Measurements from ENCODE around the gene DHDDS. TPM values are rescaled to one million over a fixed set of nuclear protein-coding genes. Genes with fewer than 3 reads are reported as not detected.
A peak's percentile ranks its signal among the peaks of the same experiment; 100 is the strongest.
"Not testable (repeated sequence)": the region's sequence is repeated elsewhere in the genome, so short reads cannot be mapped to it uniquely, and the experiment has no call there.

Gene DHDDS, protein sequence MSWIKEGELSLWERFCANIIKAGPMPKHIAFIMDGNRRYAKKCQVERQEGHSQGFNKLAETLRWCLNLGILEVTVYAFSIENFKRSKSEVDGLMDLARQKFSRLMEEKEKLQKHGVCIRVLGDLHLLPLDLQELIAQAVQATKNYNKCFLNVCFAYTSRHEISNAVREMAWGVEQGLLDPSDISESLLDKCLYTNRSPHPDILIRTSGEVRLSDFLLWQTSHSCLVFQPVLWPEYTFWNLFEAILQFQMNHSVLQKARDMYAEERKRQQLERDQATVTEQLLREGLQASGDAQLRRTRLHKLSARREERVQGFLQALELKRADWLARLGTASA
- total RNA-seq = 10 to 100 TPM; 44.1 to 49.2 TPM

DNA sequence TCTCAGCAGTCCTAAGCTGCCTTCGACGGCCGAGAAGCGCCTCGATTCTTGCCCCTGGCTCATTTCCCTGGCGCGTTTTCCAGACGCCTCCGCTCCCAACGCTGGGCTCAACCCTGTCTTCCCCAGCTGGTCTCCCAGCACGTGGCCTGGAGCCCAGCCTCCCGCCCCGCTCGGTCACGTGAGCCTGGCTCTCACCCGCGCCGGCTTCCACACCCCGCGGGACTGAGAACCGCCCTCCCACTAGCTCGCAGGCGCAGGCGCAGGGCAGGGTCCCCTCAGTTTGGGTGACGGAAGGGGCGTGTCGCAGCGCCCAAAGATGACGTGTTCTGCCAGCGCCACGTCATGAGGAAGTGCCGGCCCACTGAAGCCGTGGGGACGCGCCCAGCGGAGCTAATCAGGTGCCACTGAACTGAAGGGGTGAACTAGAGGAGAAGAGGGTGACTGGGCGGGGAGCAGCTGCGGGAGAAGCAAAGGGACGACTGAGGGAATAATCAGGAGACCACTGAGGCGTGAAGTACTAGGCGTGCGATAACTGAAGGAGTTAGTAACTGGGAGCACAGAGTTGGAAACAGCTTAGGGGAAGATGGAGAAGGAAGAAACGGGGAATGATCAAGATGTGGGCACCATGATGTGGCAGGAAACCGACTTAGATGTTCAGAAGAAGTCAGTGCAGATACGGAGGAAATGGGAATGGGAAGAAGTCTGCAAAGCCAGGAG is at the start of gene DHDDS:
Gene DHDDS (plus strand): TSS at position 343 of the 717 bp plus-strand sequence. CDS start 625 bp downstream, outside the sequence.
- H3K36me3 Mint-ChIP-seq = peaks cover 11% of the 10 kb centered on the region in 2 donors
- peak within 1 kb of the TSS; percentile 94 to 96 for H3K27ac Mint-ChIP-seq
- peak; percentile 96 to 99 for ATAC-seq
- H3K9me3 Mint-ChIP-seq = no peaks in the 10 kb centered on the region
- peak; percentile 98 to 99 for DNase-seq (ENCODE audit: low spot score in 2 of 2)

DNA sequence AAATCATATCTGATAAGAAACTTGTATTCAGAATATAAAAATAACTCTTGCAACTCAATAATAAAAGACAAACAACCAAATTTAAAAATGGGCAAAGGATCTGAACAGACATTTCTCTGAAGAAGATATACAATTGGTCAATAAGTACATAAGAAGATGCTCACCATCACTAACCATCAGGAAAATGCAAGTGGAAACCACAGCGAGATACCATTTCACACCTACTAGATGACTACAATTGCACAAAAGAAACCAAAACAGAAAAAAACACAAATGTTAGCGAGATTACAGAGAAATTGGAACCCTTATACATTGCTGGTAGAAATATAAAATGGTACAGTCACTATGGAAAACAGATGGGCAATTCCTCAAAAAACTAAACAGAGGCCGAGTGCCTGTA is 48.0 kb upstream of the DHDDS start:
- ATAC-seq = no peak

DNA sequence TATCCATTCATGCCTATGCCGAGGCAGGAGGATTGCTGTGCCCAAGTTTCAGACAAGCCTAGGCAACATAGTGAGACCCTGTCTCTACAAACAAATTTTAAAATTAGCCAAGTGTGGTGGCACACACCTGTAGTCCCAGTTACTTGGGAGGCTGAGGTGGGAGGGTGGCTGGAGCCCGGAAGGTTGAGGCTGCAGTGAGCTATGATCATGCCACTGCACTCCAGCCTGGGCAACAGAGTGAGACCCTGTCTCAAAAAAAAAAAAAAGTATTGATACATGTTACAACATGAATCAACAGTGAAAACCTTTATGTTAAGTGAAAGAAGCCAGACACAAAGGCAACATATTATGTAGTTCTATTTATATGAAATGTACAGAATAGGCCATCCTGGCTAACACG is 47.1 kb upstream of the DHDDS start:
- not testable (repeated sequence) for H3K9me3 Mint-ChIP-seq; DNase-seq (ENCODE audit: low spot score in 2 of 2); H3K27ac Mint-ChIP-seq; H3K36me3 Mint-ChIP-seq; ATAC-seq

More for the DNA sequence above, 48.0 kb upstream of the DHDDS start:
- H3K36me3 Mint-ChIP-seq = no peaks in the 10 kb centered on the region
- H3K27ac Mint-ChIP-seq = no peak overlapping the region
- no peaks in the 10 kb centered on the region for H3K9me3 Mint-ChIP-seq
- no peak for DNase-seq (ENCODE audit: low spot score in 2 of 2)

- ATAC-seq (peak; percentile 49 to 89), DNase-seq (ENCODE audit: low spot score in 2 of 2) (no peak)
- Mint-ChIP-seq H3K9me3 (no peaks in the 10 kb centered on the region), H3K27ac (no peak overlapping the region), H3K36me3 (no peaks in the 10 kb centered on the region)
Measured at GRCh38 chr1:26387447-26387846, 44.7 kb upstream of the DHDDS start.

- peak in 1 of 2 donors; percentile 64 for ATAC-seq
- Mint-ChIP-seq H3K36me3 (no peaks in the 10 kb centered on the region), H3K27ac (no peak overlapping the region), H3K9me3 (no peaks in the 10 kb centered on the region)
- no peak for DNase-seq (ENCODE audit: low spot score in 2 of 2)
Measured at GRCh38 chr1:26388791-26389445, 43.2 kb upstream of the DHDDS start.

DNA sequence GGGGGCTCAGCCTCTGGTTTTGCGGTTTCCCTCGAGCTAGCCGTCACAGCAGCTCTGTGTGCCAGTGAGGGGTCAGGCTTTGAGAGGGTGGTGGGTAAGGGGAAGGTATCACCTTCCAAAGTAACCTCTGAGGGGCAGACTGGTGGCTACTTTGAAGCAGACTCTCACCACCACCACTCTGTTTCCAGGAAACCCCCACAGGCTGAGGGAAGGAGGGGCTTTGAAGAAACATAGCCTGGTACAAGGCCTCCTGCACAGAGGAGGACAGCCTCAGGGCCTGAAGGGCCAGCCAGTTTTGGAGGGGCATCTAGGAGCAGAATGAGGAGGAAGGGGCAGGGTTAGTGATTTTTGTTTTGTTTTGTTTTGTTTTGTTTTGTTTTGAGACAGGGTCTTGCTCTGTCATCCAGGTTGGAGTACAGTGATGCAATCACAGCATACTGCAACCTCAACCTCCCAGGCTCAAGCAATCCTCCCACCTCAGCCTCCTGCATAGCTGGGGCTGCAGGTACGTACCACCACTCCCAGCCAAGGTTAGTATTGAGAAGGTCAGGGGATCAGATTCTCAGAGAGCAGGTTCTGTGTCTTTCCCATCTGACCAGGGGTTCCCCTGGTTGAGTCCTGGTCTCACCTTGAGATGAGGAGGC is 42.4 kb upstream of the DHDDS start:
- ATAC-seq (no peak), DNase-seq (ENCODE audit: low spot score in 2 of 2) (no peak)
- H3K9me3 Mint-ChIP-seq = no peaks in the 10 kb centered on the region
- no peaks in the 10 kb centered on the region for H3K36me3 Mint-ChIP-seq
- H3K27ac Mint-ChIP-seq = peak overlapping the region in 1 of 2 donors; percentile 37

DNA sequence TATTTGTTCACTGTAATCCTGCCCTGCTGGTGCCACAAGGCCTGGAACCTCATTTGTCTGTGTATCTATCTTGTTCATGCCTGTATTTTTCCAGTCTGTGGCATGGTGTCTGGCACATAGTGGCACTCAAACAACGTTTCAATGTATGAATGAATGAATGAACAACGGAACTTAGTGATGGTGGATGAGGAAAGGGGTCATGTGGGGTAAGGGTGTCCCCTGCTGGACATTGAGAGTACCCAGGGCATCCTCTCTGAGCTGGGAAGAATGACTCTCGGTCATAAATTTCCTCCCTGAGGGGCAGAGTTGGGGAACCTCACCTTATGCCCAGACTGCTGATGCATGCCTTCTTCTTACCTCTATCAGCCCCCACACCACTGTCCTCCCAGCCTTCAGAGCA is 40.7 kb upstream of the DHDDS start:
- DNase-seq (ENCODE audit: low spot score in 2 of 2) (no peak), ATAC-seq (peak; percentile 24 to 69)
- no peaks in the 10 kb centered on the region for H3K9me3 Mint-ChIP-seq
- no peaks in the 10 kb centered on the region for H3K36me3 Mint-ChIP-seq
- no peak overlapping the region for H3K27ac Mint-ChIP-seq

DNA sequence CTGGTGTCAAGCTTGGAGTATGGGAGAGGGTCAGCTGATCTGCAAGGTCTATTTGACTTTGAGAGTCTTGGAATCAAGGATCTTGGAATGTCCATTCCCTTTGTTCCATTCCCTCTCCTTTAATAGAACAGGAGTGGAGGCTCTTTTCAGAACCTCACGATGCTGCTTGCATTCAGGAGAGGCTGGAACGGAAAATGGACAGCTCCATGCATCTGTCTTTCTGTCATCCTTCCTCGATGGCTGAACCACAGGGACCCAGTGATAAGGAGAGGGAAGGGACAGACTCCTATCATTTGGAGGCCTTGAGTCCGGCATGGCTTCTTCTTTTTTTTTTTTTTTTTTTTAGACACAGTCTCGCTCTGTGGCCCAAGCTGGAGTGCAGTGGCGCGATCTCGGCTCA is 36.4 kb upstream of the DHDDS start:
- no peak overlapping the region for H3K27ac Mint-ChIP-seq
- no peaks in the 10 kb centered on the region for H3K9me3 Mint-ChIP-seq

GRCh38 chr1:26399034-26399433 is 33.1 kb upstream of the DHDDS start:
- H3K27ac Mint-ChIP-seq = no peak overlapping the region
- peak; percentile 28 to 46 for ATAC-seq
- no peaks in the 10 kb centered on the region for H3K36me3 Mint-ChIP-seq
- H3K9me3 Mint-ChIP-seq = no peaks in the 10 kb centered on the region
- peak in 1 of 2 donors; percentile 16 for DNase-seq (ENCODE audit: low spot score in 2 of 2)

More for the DNA sequence above, 36.4 kb upstream of the DHDDS start:
- H3K36me3 Mint-ChIP-seq = no peaks in the 10 kb centered on the region
- ATAC-seq (no peak), DNase-seq (ENCODE audit: low spot score in 2 of 2) (no peak)

DNA sequence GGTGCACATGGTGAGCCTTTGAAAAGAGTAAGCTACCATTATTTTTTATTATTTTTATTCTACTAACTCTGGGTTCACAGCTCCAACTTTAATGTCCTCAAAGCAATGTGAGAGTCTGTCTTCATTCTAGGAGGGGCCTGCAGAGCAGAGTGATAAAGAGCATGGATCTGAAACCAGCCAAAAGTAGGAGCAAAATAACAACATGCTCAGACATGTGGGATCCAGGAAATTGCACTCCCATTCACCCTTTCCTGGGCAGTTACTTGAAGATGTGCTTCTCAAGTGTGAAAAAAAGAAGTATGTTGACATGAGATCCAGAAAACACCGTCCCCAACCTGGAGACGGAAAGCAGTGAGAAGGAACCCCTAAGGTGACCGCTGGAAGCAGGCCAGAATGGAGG is 30.2 kb upstream of the DHDDS start:
- DNase-seq (ENCODE audit: low spot score in 2 of 2) = no peak
- no peaks in the 10 kb centered on the region for H3K9me3 Mint-ChIP-seq
- no peak for ATAC-seq
- H3K27ac Mint-ChIP-seq = no peak overlapping the region
- no peaks in the 10 kb centered on the region for H3K36me3 Mint-ChIP-seq

DNA sequence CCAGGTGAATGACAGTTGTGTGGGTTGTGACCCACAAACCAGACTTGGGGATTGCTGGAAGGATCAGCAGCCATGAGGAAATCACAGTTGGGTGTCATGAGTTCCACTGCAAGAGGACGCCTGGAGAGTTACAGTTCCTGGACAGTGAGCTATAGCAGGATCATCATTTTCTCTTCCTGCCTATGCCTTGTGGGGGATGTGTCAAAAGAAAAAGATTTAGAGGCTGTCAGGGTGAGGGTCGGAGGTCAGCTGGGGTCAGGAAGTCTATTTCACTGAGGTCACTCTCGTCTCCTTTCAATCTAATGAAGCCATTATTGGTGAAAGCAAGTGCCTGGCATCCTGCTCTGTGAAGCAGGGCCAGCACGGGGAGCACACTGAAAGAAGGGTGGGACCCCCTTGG is 28.5 kb upstream of the DHDDS start:
- no peak for DNase-seq (ENCODE audit: low spot score in 2 of 2)
- Mint-ChIP-seq H3K27ac (no peak overlapping the region), H3K36me3 (no peaks in the 10 kb centered on the region), H3K9me3 (no peaks in the 10 kb centered on the region)
- ATAC-seq = no peak

- Mint-ChIP-seq H3K9me3 (no peaks in the 10 kb centered on the region), H3K36me3 (peaks cover 0 to 8% of the 10 kb centered on the region in 2 donors), H3K27ac (no peak overlapping the region)
- ATAC-seq (no peak), DNase-seq (ENCODE audit: low spot score in 2 of 2) (no peak)
Measured at GRCh38 chr1:26404641-26405040, 27.5 kb upstream of the DHDDS start.

- peaks cover 0 to 10% of the 10 kb centered on the region in 2 donors for H3K36me3 Mint-ChIP-seq
- ATAC-seq = no peak
- no peak for DNase-seq (ENCODE audit: low spot score in 2 of 2)
- no peaks in the 10 kb centered on the region for H3K9me3 Mint-ChIP-seq
- H3K27ac Mint-ChIP-seq = no peak overlapping the region
Measured at GRCh38 chr1:26405281-26405915, 26.7 kb upstream of the DHDDS start.

GRCh38 chr1:26408604-26409003 is 23.5 kb upstream of the DHDDS start:
- Mint-ChIP-seq H3K27ac (no peak overlapping the region), H3K36me3 (peaks cover 0 to 10% of the 10 kb centered on the region in 2 donors)

DNA sequence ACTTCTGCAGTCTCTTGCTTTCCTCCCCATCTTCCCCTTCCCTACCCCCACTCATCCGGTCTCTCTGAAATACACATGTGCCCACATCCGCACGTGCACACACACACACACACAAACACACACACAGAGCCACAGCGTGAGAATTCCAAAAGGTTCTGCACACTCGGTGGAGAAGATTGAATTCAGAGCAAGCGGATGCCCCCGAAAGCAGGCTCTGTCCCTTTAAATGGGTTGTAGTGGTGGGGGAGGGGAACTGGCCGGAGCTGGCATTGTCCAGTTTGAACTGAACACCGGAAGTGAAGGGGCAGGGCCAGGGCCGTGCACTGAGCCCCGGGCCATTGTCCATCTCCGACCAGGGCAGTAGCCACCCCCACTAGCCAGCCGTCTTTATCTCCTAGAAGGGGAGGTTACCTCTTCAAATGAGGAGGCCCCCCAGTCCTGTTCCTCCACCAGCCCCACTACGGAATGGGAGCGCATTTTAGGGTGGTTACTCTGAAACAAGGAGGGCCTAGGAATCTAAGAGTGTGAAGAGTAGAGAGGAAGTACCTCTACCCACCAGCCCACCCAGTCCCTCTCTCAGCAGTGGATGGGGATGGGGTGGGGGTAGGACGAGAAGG is 22.8 kb upstream of the DHDDS start:
- peak in 1 of 2 donors; percentile 43 for DNase-seq (ENCODE audit: low spot score in 2 of 2)
- no peaks in the 10 kb centered on the region for H3K9me3 Mint-ChIP-seq
- H3K27ac Mint-ChIP-seq = no peak overlapping the region
- no peak for ATAC-seq
- H3K36me3 Mint-ChIP-seq = peaks cover 0 to 10% of the 10 kb centered on the region in 2 donors

More at GRCh38 chr1:26408604-26409003, 23.5 kb upstream of the DHDDS start:
- ATAC-seq (peak; percentile 39 to 71), DNase-seq (ENCODE audit: low spot score in 2 of 2) (peak; percentile 54 to 84)
- no peaks in the 10 kb centered on the region for H3K9me3 Mint-ChIP-seq
